GM12878 (cell line): ENCODE results near the gene OVOL1. TPM values are rescaled to one million over a fixed set of nuclear protein-coding genes. Genes with fewer than 3 reads are reported as not detected.

Experiments used
- ATAC-seq: fragments of 200-7000 bp; cut with Tn5 transposase; 3 replicates; pipeline ENCODE4 v1.9.1; 2020; ENCODE audit warnings: mild to moderate bottlenecking, moderate library complexity
- BruUV-seq: library from RNA; stranded (reverse); fragments of 400-500 nt; replicated peaks from 2 replicates; lab custom pipeline; 2021; lab: Mats Ljungman, UMichigan
- CTCF ChIA-PET: fragments of 300-600 bp; sonication (Branson Sonifier 250); formaldehyde crosslinking; extraction: SDS; loops from one replicate; lab custom pipeline; 2021; ENCODE audit warnings: inconsistent platforms; lab: Yijun Ruan, JAX
- POLR2A ChIA-PET: fragments of 350-600 bp; formaldehyde crosslinking; extraction: SDS; loops from one replicate; lab custom pipeline; 2021; ENCODE audit warnings: inconsistent platforms; lab: Charles Lee
- RAD21 ChIA-PET: fragments of 300-600 bp; sonication (Branson Sonifier 250); formaldehyde crosslinking; loops from one replicate; lab custom pipeline; 2023; ENCODE audit warnings: antibody characterized with exemption; ENCODE audit not compliant: unreplicated experiment; lab: Charles Lee
- SMC1A ChIA-PET: fragments of 300-600 bp; sonication (Branson Sonifier 250); formaldehyde crosslinking; loops from one replicate; lab custom pipeline; 2023; ENCODE audit not compliant: unreplicated experiment, uncharacterized antibody; lab: Charles Lee
- DNase-seq: peaks from one replicate; pipeline ENCODE4 v3.0.0-alpha.2; 2011; ENCODE audit warnings: low read depth, low spot score
- FAIRE-seq: peaks from 3 replicates; lab custom pipeline; 2011; peaks lifted over from hg19 to GRCh38; lab: Jason Lieb, UNC
- H2AFZ ChIP-seq: 2 replicates; pipeline ENCODE4 v1.6.0; 2011; ENCODE audit warnings: low read depth, low read length, control low read depth; ENCODE audit not compliant: control insufficient read depth
- H3K27ac ChIP-seq: 2 replicates; pipeline ENCODE4 v1.5.1; 2011; ENCODE audit warnings: control low read depth; ENCODE audit not compliant: control insufficient read depth, insufficient read depth
- H3K27me3 ChIP-seq, 2 experiments: replicated peaks in 1 of 2; 2 replicates each; pipeline versions ENCODE4 v1.6.0 to v1.6.1; 2011; ENCODE audit warnings: low read length in 1 of 2; ENCODE audit not compliant: control insufficient read depth in 2 of 2, insufficient read depth in 2 of 2
- H3K36me3 ChIP-seq, 2 experiments: 2 replicates each; pipeline ENCODE4 v1.5.1; 2011; ENCODE audit warnings: low read length in 1 of 2; ENCODE audit not compliant: control insufficient read depth in 2 of 2, insufficient read depth in 2 of 2
- H3K4me1 ChIP-seq: 2 replicates; pipeline ENCODE4 v1.6.1; 2011; ENCODE audit warnings: mild to moderate bottlenecking, low read length, moderate library complexity, mixed read lengths; ENCODE audit not compliant: control insufficient read depth, insufficient read depth
- H3K4me2 ChIP-seq: 2 replicates; pipeline ENCODE4 v1.6.0; 2011; ENCODE audit warnings: control low read depth; ENCODE audit not compliant: control insufficient read depth, insufficient read depth
- H3K4me3 ChIP-seq: fragments of 200-600 bp; sonication (generic); 2 replicates; pipeline ENCODE4 v1.5.1; 2016
- H3K79me2 ChIP-seq: 2 replicates; pipeline ENCODE4 v1.6.0; 2011; ENCODE audit warnings: low read length; ENCODE audit not compliant: control insufficient read depth, insufficient read depth
- H3K9ac ChIP-seq: 2 replicates; pipeline ENCODE4 v1.8.0; 2011; ENCODE audit warnings: low read length, control low read depth, mixed read lengths; ENCODE audit not compliant: control insufficient read depth, insufficient read depth
- H3K9me3 ChIP-seq: replicated peaks from 3 replicates; pipeline ENCODE4 v1.5.1; 2011; ENCODE audit warnings: mild to moderate bottlenecking, low read length; ENCODE audit not compliant: control insufficient read depth, insufficient read depth
- H4K20me1 ChIP-seq: 2 replicates; pipeline ENCODE4 v1.6.0; 2011; ENCODE audit not compliant: control insufficient read depth, insufficient read depth
- ATF2 ChIP-seq: IDR thresholded peaks from 2 replicates; pipeline ENCODE4 v1.6.1; 2012; ENCODE audit warnings: low read length, inconsistent platforms
- BACH1 ChIP-seq: fragments of 450-650 bp; IDR thresholded peaks from 2 replicates; pipeline ENCODE4 v1.6.1; 2017; ENCODE audit warnings: mild to moderate bottlenecking, borderline replicate concordance
- CBFB ChIP-seq: IDR thresholded peaks from 2 replicates; pipeline ENCODE4 v1.6.1; 2016; ENCODE audit warnings: antibody characterized with exemption, low read depth
- CBX3 ChIP-seq: fragments of 200-600 bp; sonication (generic); IDR thresholded peaks from 2 replicates; pipeline ENCODE4 v1.6.1; 2016; ENCODE audit warnings: low read depth, borderline replicate concordance
- DPF2 ChIP-seq: fragments of 450-650 bp; IDR thresholded peaks from 2 replicates; pipeline ENCODE4 v1.6.1; 2017; ENCODE audit warnings: mild to moderate bottlenecking
- E2F4 ChIP-seq: IDR thresholded peaks from 2 replicates; pipeline ENCODE4 v1.6.1; 2012; ENCODE audit warnings: low read depth, low read length, improper control_type of control experiment
- EGR1 ChIP-seq, 2 experiments: IDR thresholded peaks; 1 replicate in 1 of 2; 2 replicates in 1 of 2; pipeline ENCODE4 v1.6.1; 2011 to 2012; ENCODE audit warnings: low read depth in 2 of 2, low read length in 2 of 2, borderline replicate concordance in 1 of 2, mild to moderate bottlenecking in 1 of 2, moderate library complexity in 1 of 2
- EZH2 ChIP-seq: IDR thresholded peaks from 2 replicates; pipeline ENCODE4 v1.6.1; 2012; ENCODE audit warnings: low read depth, mild to moderate bottlenecking, control low read depth, inconsistent platforms, low read length, borderline replicate concordance; ENCODE audit not compliant: control insufficient read depth
- GABPA ChIP-seq: IDR thresholded peaks from 2 replicates; pipeline ENCODE4 v1.6.1; 2014; ENCODE audit warnings: antibody characterized with exemption, low read depth, mild to moderate bottlenecking, inconsistent platforms
- IRF4 ChIP-seq: IDR thresholded peaks from 2 replicates; pipeline ENCODE4 v1.6.1; 2011; ENCODE audit warnings: low read depth, low read length
- MYC ChIP-seq: IDR thresholded peaks from 2 replicates; pipeline ENCODE4 v1.6.1; 2011; ENCODE audit warnings: mild to moderate bottlenecking, low read length, moderate library complexity, inconsistent platforms; ENCODE audit not compliant: insufficient read depth, insufficient replicate concordance, insufficient read length, severe bottlenecking
- NBN ChIP-seq: fragments of 450-650 bp; IDR thresholded peaks from 2 replicates; pipeline ENCODE4 v1.6.1; 2016
- NFYB ChIP-seq: IDR thresholded peaks from 2 replicates; pipeline ENCODE4 v1.6.1; 2011; ENCODE audit warnings: low read depth, mild to moderate bottlenecking, low read length, improper control_type of control experiment, moderate library complexity; ENCODE audit not compliant: insufficient read depth
- POU2F2 ChIP-seq: IDR thresholded peaks from 3 replicates; pipeline ENCODE4 v1.6.1; 2011; ENCODE audit warnings: low read depth, mild to moderate bottlenecking, low read length, borderline replicate concordance
- SMAD1 ChIP-seq: fragments of 450-650 bp; IDR thresholded peaks from 2 replicates; pipeline ENCODE4 v1.6.1; 2018; ENCODE audit warnings: mild to moderate bottlenecking, low read depth; ENCODE audit not compliant: partially characterized antibody
- SMAD5 ChIP-seq: IDR thresholded peaks from 2 replicates; pipeline ENCODE4 v1.6.1; 2016; ENCODE audit warnings: antibody characterized with exemption, low read depth
- SP1 ChIP-seq: IDR thresholded peaks from one replicate; pipeline ENCODE4 v1.6.1; 2011; ENCODE audit warnings: low read depth, low read length
- SUZ12 ChIP-seq: fragments of 200-600 bp; sonication (generic); IDR thresholded peaks from one replicate; pipeline ENCODE4 v1.6.1; 2018; ENCODE audit warnings: antibody characterized with exemption, mild to moderate bottlenecking; ENCODE audit not compliant: unreplicated experiment
- TCF3 ChIP-seq: IDR thresholded peaks from 2 replicates; pipeline ENCODE4 v1.6.1; 2012; ENCODE audit warnings: low read depth, mild to moderate bottlenecking, low read length, borderline replicate concordance; ENCODE audit not compliant: insufficient read depth
- WGBS: methylation state at CpG from one replicate; pipeline ENCODE4 v1.1.6; 2016; ENCODE audit warnings: low lambda C conversion rate; ENCODE audit not compliant: insufficient replicate concordance, insufficient coverage; ENCODE audit errors: missing lambda C conversion rate; 5-methylcytosine and 5-hydroxymethylcytosine counted together
- in situ Hi-C: fragments of 300-500 bp; cut with MboI; formaldehyde crosslinking; loops from 9 replicates; pipeline ENCODE4 v1.14.3; 2018; ENCODE audit warnings: mixed read lengths
- intact Hi-C: fragments of 100-400 bp; cut with micrococcal nuclease; formaldehyde crosslinking; loops from one replicate; pipeline ENCODE4 v1.14.2; 2022; ENCODE audit not compliant: unreplicated experiment
- polyA plus RNA-seq, 11 experiments: library from polyadenylated mRNA; depleted of rRNA in 4 of 11; unstranded in 6 of 11; stranded (reverse) in 5 of 11; fragments of >200 nt; fragmentation: Nextera tagmentation in 4 of 11; fragmentation: Illumina TruSeq in 1 of 11; extraction: Ambion mirVana in 4 of 11; extraction: Trizol in 1 of 11; gene quantifications; 1 replicate in 1 of 11; 2 replicates in 10 of 11; pipeline versions ENCODE4 v1.2.1 to v1.2.3, GENCODE V29; 2011 to 2016; ENCODE audit warnings: inconsistent platforms in 2 of 11, missing spikeins in 2 of 11, low read depth in 1 of 11
- total RNA-seq, 4 experiments: library from RNA; depleted of rRNA in 3 of 4; stranded (reverse); fragments of >200 nt in 3 of 4; fragmentation: Illumina TruSeq in 1 of 4; extraction: Trizol in 1 of 4; gene quantifications; 2 replicates each; pipeline versions ENCODE4 v1.2.1 to v1.2.3, GENCODE V29; 2013 to 2021

OVOL1 gene
- total and polyA plus RNA-seq, 10 of the 15 experiments (the other 5 are each of a cell fraction or from before 2014, with no cell fraction given), result 0.04 to 0.96 (median 0.09) TPM; not detected in 7

GRCh38 chr11:65781152-65781961 lies 5.5 kb upstream of the OVOL1 start (continued):
- no peak for TF ChIP-seq ATF2
- 0 out of 2 replicates have a peak, but pooled peaks have one; percentile 1 for TF ChIP-seq TCF3
- peak; percentile 62; the same call in 1 of the 2 replicates for TF ChIP-seq BACH1

- WGBS, result 78% methylated on average over 13 of the region's 13 CpGs
- RAD21 ChIA-PET, result no interaction called here
- intact Hi-C loops, result loop anchor here (5.0 kb wide), 1 partner anchor 70 kb away; the partner anchor contains the start of gene KAT5
- TF ChIP-seq MYC (no peak), NFYB (no peak), SUZ12 (no peak), E2F4 (no peak), CBX3 (no peak), SMAD1 (no peak), POU2F2 (no peak), CBFB (no peak), EGR1 (IDR thresholded peaks at IDR 0.05; ENCODE audit: borderline replicate concordance in 1 of 2, low read depth in 2 of 2, low read length in 2 of 2) (no peak), NBN (no peak), SMAD5 (no peak), EZH2 (no peak), GABPA (no peak), SP1 (no peak), IRF4 (no peak), DPF2 (no peak)
These were observed 4.7 kb upstream of the OVOL1 start for GRCh38 chr11:65781962-65782815.

More at GRCh38 chr11:65781962-65782815, 4.7 kb upstream of the OVOL1 start:
- POLR2A ChIA-PET, result interaction anchor here (0.7 to 1.5 kb wide), 5 partner anchors 19 to 353 kb away, joined by 3 read pairs; partner anchors contain the start of gene KAT5
- CTCF ChIA-PET, result interaction anchor here (0.7 to 3.3 kb wide), 6 partner anchors 8 to 35 kb away, joined by 3 to 62 read pairs (median 5); no protein-coding TSS in a partner anchor
- Histone ChIP-seq H3K79me2 (peaks cover 10% of the 10 kb centered on the region), H3K27me3 (peaks cover 6% of the 10 kb centered on the region in 2 experiments; a peak in 3 of 4 replicates), H3K27ac (no peak overlapping the region), H3K4me2 (no peak overlapping the region), H3K4me1 (peaks cover 20% of the 10 kb centered on the region), H4K20me1 (no peaks in the 10 kb centered on the region; the same call in 1 of the 2 replicates), H3K9me3 (no peaks in the 10 kb centered on the region), H3K4me3 (no peak overlapping the region), H2AFZ (no peak overlapping the region), H3K9ac (no peak overlapping the region), H3K36me3 (peaks cover under 1 to 4% of the 10 kb centered on the region in 2 experiments; a peak in 3 of 4 replicates)
- in situ Hi-C loops, result no loop called here
- BruUV-seq, result no TSS peak
- ATAC-seq, result no peak
- SMC1A ChIA-PET, result interaction anchor here (0.9 to 1.5 kb wide), 3 partner anchors 10 to 35 kb away, joined by 3 to 9 read pairs (median 5); no protein-coding TSS in a partner anchor
- FAIRE-seq, result no peak
- DNase-seq, result no peak
